Neural cell (in vitro differentiated cells): ENCODE results near the gene ODAD4.

Experiments
- EP300 ChIP-seq: fragments of 450-650 bp; conservative IDR thresholded peaks from 2 replicates; pipeline ENCODE4 v1.6.1; 2014; ENCODE audit warnings: antibody characterized with exemption, mild to moderate bottlenecking, moderate library complexity; ENCODE audit not compliant: poor library complexity, severe bottlenecking
- MXI1 ChIP-seq: fragments of 450-650 bp; conservative IDR thresholded peaks from 2 replicates; pipeline ENCODE4 v1.6.1; 2014; ENCODE audit warnings: antibody characterized with exemption, mild to moderate bottlenecking; ENCODE audit not compliant: poor library complexity, severe bottlenecking
- SMC3 ChIP-seq: fragments of 450-650 bp; conservative IDR thresholded peaks from 2 replicates; pipeline ENCODE4 v1.6.1; 2014; ENCODE audit warnings: antibody characterized with exemption, mild to moderate bottlenecking, moderate library complexity; ENCODE audit not compliant: poor library complexity
- TAF1 ChIP-seq: IDR thresholded peaks from 2 replicates; pipeline ENCODE4 v1.6.1; 2012; ENCODE audit warnings: low read depth
- TF ChIP-seq, protein P1 (sequence below): fragments of 450-650 bp; IDR thresholded peaks from 2 replicates; pipeline ENCODE4 v1.5.1; 2014; ENCODE audit warnings: antibody characterized with exemption, mild to moderate bottlenecking, moderate library complexity; ENCODE audit not compliant: poor library complexity, severe bottlenecking

DNA sequence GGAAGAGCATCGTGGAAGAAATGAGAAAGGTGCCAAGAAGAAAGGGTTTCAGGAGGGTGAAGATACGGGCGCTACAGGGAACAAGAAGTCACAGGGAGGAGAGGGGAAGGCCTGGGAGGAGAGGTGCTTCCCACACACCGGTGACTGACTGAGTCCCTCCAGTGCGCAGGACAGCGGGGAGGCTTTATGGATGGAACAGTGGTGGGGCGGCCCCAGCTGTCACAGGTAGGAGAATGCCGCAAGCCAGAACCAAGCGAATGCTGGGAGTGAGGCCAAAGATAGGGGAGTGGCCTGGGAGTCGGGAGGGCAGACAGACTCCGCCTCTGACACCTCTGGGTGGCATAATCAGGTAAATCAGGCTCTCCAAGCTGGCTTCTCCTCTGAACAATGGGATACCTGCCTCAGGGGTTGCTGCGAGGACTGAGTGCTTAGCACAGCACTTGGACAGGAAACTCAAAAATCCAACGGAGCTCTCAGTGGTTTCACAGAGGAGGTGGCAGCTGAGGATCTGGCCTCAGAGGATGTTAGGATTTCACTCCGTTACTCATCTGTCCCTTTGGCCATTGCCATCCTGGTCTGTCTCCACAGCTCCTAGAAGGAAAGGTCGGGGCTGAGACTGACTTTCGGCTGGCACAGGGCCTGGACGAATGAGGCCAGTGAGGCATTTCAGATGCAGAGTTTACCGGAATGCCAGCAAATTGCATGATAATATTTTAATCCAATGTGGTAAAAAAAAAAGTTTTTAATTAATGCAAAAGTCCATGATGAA, 35.5 kb downstream of the ODAD4 start:
- TF ChIP-seq EP300 (no peak), MXI1 (no peak), TAF1 (no peak), SMC3 (no peak)
- TF ChIP-seq, protein P1, sequence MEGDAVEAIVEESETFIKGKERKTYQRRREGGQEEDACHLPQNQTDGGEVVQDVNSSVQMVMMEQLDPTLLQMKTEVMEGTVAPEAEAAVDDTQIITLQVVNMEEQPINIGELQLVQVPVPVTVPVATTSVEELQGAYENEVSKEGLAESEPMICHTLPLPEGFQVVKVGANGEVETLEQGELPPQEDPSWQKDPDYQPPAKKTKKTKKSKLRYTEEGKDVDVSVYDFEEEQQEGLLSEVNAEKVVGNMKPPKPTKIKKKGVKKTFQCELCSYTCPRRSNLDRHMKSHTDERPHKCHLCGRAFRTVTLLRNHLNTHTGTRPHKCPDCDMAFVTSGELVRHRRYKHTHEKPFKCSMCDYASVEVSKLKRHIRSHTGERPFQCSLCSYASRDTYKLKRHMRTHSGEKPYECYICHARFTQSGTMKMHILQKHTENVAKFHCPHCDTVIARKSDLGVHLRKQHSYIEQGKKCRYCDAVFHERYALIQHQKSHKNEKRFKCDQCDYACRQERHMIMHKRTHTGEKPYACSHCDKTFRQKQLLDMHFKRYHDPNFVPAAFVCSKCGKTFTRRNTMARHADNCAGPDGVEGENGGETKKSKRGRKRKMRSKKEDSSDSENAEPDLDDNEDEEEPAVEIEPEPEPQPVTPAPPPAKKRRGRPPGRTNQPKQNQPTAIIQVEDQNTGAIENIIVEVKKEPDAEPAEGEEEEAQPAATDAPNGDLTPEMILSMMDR: no peak
